Inferior parietal cortex (tissue), 1 donor: ENCODE measurements around the gene MOXD1.
A peak's percentile ranks its signal among the peaks of the same experiment; 100 is the strongest.
"Not testable (repeated sequence)": the region's sequence is repeated elsewhere in the genome, so short reads cannot be mapped to it uniquely, and the experiment has no call there.

Source experiments
- DNase-seq: peaks from one replicate; pipeline ENCODE4 v3.0.0-alpha.2; 2016; ENCODE audit errors: extremely low spot score

MOXD1 gene

GRCh38 chr6:132282696-132283095 is 118.6 kb downstream of the MOXD1 start:
- no peak for DNase-seq

- no peak for DNase-seq
These were observed 120.8 kb downstream of the MOXD1 start for GRCh38 chr6:132280436-132280835.

GRCh38 chr6:132279592-132280139 is 121.6 kb downstream of the MOXD1 start:
- peak; percentile 95 for DNase-seq

- DNase-seq = no peak
These were observed 126.0 kb downstream of the MOXD1 start for GRCh38 chr6:132275066-132275970.

GRCh38 chr6:132272776-132273175 is 128.5 kb downstream of the MOXD1 start:
- no peak for DNase-seq

GRCh38 chr6:132270726-132271402 is 130.4 kb downstream of the MOXD1 start:
- DNase-seq = no peak

GRCh38 chr6:132268666-132269065 is 132.6 kb downstream of the MOXD1 start:
- DNase-seq = not testable (repeated sequence)

GRCh38 chr6:132268209-132268608 is 133.1 kb downstream of the MOXD1 start:
- no peak for DNase-seq

- no peak for DNase-seq
These were observed 135.7 kb downstream of the MOXD1 start for GRCh38 chr6:132265451-132266097.

- no peak for DNase-seq
These were observed 137.2 kb downstream of the MOXD1 start for GRCh38 chr6:132264021-132264500.

GRCh38 chr6:132261354-132261753 is 139.9 kb downstream of the MOXD1 start:
- DNase-seq = no peak

GRCh38 chr6:132259070-132259469 is 142.2 kb downstream of the MOXD1 start:
- no peak for DNase-seq

- no peak for DNase-seq
These were observed 143.7 kb downstream of the MOXD1 start for GRCh38 chr6:132257561-132257960.

- DNase-seq = no peak
These were observed 144.8 kb downstream of the MOXD1 start for GRCh38 chr6:132256457-132256856.

- no peak for DNase-seq
These were observed 147.4 kb downstream of the MOXD1 start for GRCh38 chr6:132253906-132254305.

GRCh38 chr6:132253211-132253610 is 148.1 kb downstream of the MOXD1 start:
- no peak for DNase-seq

GRCh38 chr6:132252113-132252512 is 149.2 kb downstream of the MOXD1 start:
- DNase-seq = no peak

- no peak for DNase-seq
These were observed 149.6 kb downstream of the MOXD1 start for GRCh38 chr6:132251711-132252110.

GRCh38 chr6:132247381-132248159 is 153.7 kb downstream of the MOXD1 start:
- DNase-seq = no peak

GRCh38 chr6:132246632-132247270 is 154.5 kb downstream of the MOXD1 start:
- DNase-seq = no peak

GRCh38 chr6:132246120-132246617 is 155.1 kb downstream of the MOXD1 start:
- DNase-seq = no peak
